ENCODE data around the gene AQP12A.

- no peak for TF ChIP-seq CTCF (conservative IDR thresholded peaks at IDR 0.05; ENCODE audit: low read depth in 2 of 2)
- no peak for TF ChIP-seq EZH2 (IDR thresholded peaks at IDR 0.05; ENCODE audit: low read depth, unreplicated experiment)
- no peak for TF ChIP-seq JUNB (IDR thresholded peaks at IDR 0.05; ENCODE audit: unreplicated experiment)
- no peak for TF ChIP-seq REST (IDR thresholded peaks at IDR 0.05; ENCODE audit: unreplicated experiment)
- no peak for TF ChIP-seq POLR2AphosphoS5 (IDR thresholded peaks at IDR 0.05; ENCODE audit: low read depth)
- TF ChIP-seq CREB1 (CRISPR knock-in tag; IDR thresholded peaks at IDR 0.05; ENCODE audit: low read depth): no peak
- TF ChIP-seq NANOG (IDR thresholded peaks at IDR 0.05; ENCODE audit: borderline replicate concordance): no peak
These were observed 3.7 kb upstream of the AQP12A start for GRCh38 chr2:240687741-240688552.
